Activated B cell treated with CpG ODN at 0.5 μM for 24 hours (primary cell): Measurements from ENCODE around the gene RAB3IL1. TPM values are rescaled to one million over a fixed set of nuclear protein-coding genes. Genes with fewer than 3 reads are reported as not detected.

ENCODE experiments used
- ATAC-seq: fragments of 200-7000 bp; cut with Tn5 transposase; one replicate; pipeline ENCODE4 v1.10.0; 2021; ENCODE audit warnings: low read depth, mild to moderate bottlenecking, moderate library complexity
- CTCF ChIA-PET: fragments of 350-600 bp; sonication (Branson Sonifier 250); formaldehyde crosslinking; loops from one replicate; lab custom pipeline; 2021; ENCODE audit warnings: antibody characterized with exemption; lab: Charles Lee
- POLR2A ChIA-PET: fragments of 350-600 bp; sonication (Branson Sonifier 250); formaldehyde crosslinking; loops from one replicate; lab custom pipeline; 2021; ENCODE audit warnings: antibody characterized with exemption; lab: Charles Lee
- DNase-seq: peaks from one replicate; pipeline ENCODE4 v3.0.0; 2022
- H3K27ac Mint-ChIP-seq: one replicate; pipeline ENCODE4 v1.8.0; 2020; ENCODE audit warnings: mixed read lengths
- H3K27me3 Mint-ChIP-seq: one replicate; pipeline ENCODE4 v1.8.0; 2021; ENCODE audit warnings: mixed read lengths
- H3K36me3 Mint-ChIP-seq: one replicate; pipeline ENCODE4 v1.8.0; 2021; ENCODE audit warnings: low read depth, mixed read lengths
- H3K4me1 Mint-ChIP-seq: one replicate; pipeline ENCODE4 v1.8.0; 2021; ENCODE audit warnings: mixed read lengths
- H3K4me3 Mint-ChIP-seq: one replicate; pipeline ENCODE4 v1.8.0; 2020; ENCODE audit warnings: mild to moderate bottlenecking, mixed read lengths
- H3K9me3 Mint-ChIP-seq: one replicate; pipeline ENCODE4 v1.8.0; 2020; ENCODE audit warnings: mixed read lengths
- CTCF ChIP-seq: fragments of 200-600 bp; IDR thresholded peaks from one replicate; pipeline ENCODE4 v1.8.0; 2022; ENCODE audit warnings: antibody characterized with exemption, mild to moderate bottlenecking
- intact Hi-C: fragments of 100-400 bp; cut with micrococcal nuclease; formaldehyde crosslinking; loops from one replicate; pipeline ENCODE4 v1.15.1; 2024
- total RNA-seq: library from RNA; stranded (reverse); gene quantifications from 2 replicates; pipeline ENCODE4 v1.2.3, GENCODE V29; 2022

The RAB3IL1 gene
- total RNA-seq, 1 donor from 2014 or later: not detected

- no peak for TF ChIP-seq CTCF
- DNase-seq (no peak), ATAC-seq (peak; percentile 81)
- Mint-ChIP-seq H3K4me1 (peaks cover 39% of the 10 kb centered on the region), H3K9me3 (no peaks in the 10 kb centered on the region), H3K4me3 (peak overlapping the region; percentile 76), H3K27me3 (no peaks in the 10 kb centered on the region), H3K36me3 (peaks cover 9% of the 10 kb centered on the region), H3K27ac (peak overlapping the region; percentile 87)
- intact Hi-C loops: loop anchor here (1.0 to 5.0 kb wide), 5 partner anchors 21 to 230 kb away; partner anchors contain the start of genes FADS1, FTH1 and INCENP
- ChIA-PET CTCF (interaction anchor here (1.7 to 16.5 kb wide), 4 partner anchors 13 to 188 kb away, joined by 4 to 298 read pairs (median 8); no protein-coding TSS in a partner anchor), POLR2A (interaction anchor here (0.9 to 3.9 kb wide), 8 partner anchors 12 to 190 kb away, joined by 3 to 63 read pairs (median 4); partner anchors contain the start of gene FTH1)
Observed at GRCh38 chr11:61892085-61892370, 25.3 kb downstream of the RAB3IL1 start.

- no peak for TF ChIP-seq CTCF
- H3K27me3 Mint-ChIP-seq: no peaks in the 10 kb centered on the region
- ATAC-seq (peak; percentile 63), DNase-seq (peak; percentile 81)
- intact Hi-C loops: loop anchor here (1.0 to 5.0 kb wide), 7 partner anchors 8 to 231 kb away; partner anchors contain the start of genes FADS1, FTH1 and INCENP
- ChIA-PET POLR2A (interaction anchor here (0.7 to 3.9 kb wide), 12 partner anchors 11 to 190 kb away, joined by 3 to 63 read pairs (median 4); partner anchors contain the start of genes FADS1, FADS2, FEN1 and FTH1), CTCF (interaction anchor here (1.0 to 16.5 kb wide), 6 partner anchors 12 to 189 kb away, joined by 3 to 298 read pairs (median 6); no protein-coding TSS in a partner anchor)
- peaks cover 41% of the 10 kb centered on the region for H3K4me1 Mint-ChIP-seq
- peaks cover 9% of the 10 kb centered on the region for H3K36me3 Mint-ChIP-seq
- peak within 1 kb of the TSS; percentile 87 for H3K27ac Mint-ChIP-seq
- H3K4me3 Mint-ChIP-seq: peak within 1 kb of the TSS; percentile 88
- no peaks in the 10 kb centered on the region for H3K9me3 Mint-ChIP-seq
Observed at GRCh38 chr11:61891331-61892084, 25.9 kb downstream of the RAB3IL1 start, which contains the start of gene FADS3. Gene FADS3, minus strand, starts transcription at chr11:61891545. Its CDS starts 164 bp downstream, at chr11:61891381.

- Mint-ChIP-seq H3K36me3 (peaks cover 9% of the 10 kb centered on the region), H3K27ac (peak overlapping the region; percentile 66), H3K4me1 (peaks cover 41% of the 10 kb centered on the region), H3K27me3 (no peaks in the 10 kb centered on the region), H3K9me3 (no peaks in the 10 kb centered on the region), H3K4me3 (peak overlapping the region; percentile 88)
- peak; percentile 47 for DNase-seq
- TF ChIP-seq CTCF: no peak
- intact Hi-C loops: loop anchor here (1.0 to 5.0 kb wide), 4 partner anchors 9 to 232 kb away; partner anchors contain the start of genes FADS1 and INCENP
- CTCF ChIA-PET: interaction anchor here (1.0 to 16.5 kb wide), 7 partner anchors 8 to 189 kb away, joined by 3 to 298 read pairs (median 5); no protein-coding TSS in a partner anchor
- ATAC-seq: peak; percentile 32
- POLR2A ChIA-PET: interaction anchor here (0.6 to 3.9 kb wide), 12 partner anchors 8 to 217 kb away, joined by 3 to 63 read pairs (median 4); partner anchors contain the start of genes FADS1, FADS2, FEN1 and FTH1
Observed at GRCh38 chr11:61890529-61891330, 26.6 kb downstream of the RAB3IL1 start.

GRCh38 chr11:61889831-61890230, 27.5 kb downstream of the RAB3IL1 start:
- H3K27ac Mint-ChIP-seq: no peak overlapping the region
- intact Hi-C loops: loop anchor here (5.0 kb wide), 2 partner anchors 73 to 232 kb away; partner anchors contain the start of genes FADS1 and INCENP
- no peaks in the 10 kb centered on the region for H3K27me3 Mint-ChIP-seq
- ChIA-PET CTCF (interaction anchor here (1.0 to 16.5 kb wide), 6 partner anchors 8 to 190 kb away, joined by 3 to 298 read pairs (median 6); partner anchors contain the start of gene FTH1), POLR2A (interaction anchor here (0.6 to 3.9 kb wide), 8 partner anchors 10 to 1430 kb away, joined by 3 to 63 read pairs (median 4); partner anchors contain the start of genes FADS1, FADS2 and FTH1)
- H3K4me3 Mint-ChIP-seq: peak overlapping the region; percentile 88
- H3K36me3 Mint-ChIP-seq: peaks cover 9% of the 10 kb centered on the region
- no peak for DNase-seq
- ATAC-seq: no peak
- peaks cover 43% of the 10 kb centered on the region for H3K4me1 Mint-ChIP-seq
- H3K9me3 Mint-ChIP-seq: no peaks in the 10 kb centered on the region
- TF ChIP-seq CTCF: no peak
